GM21619 (cell line): ENCODE results near the gene PLA2G2F.

Experiments
- ATAC-seq: cut with Tn5 transposase; IDR thresholded peaks from one replicate; pipeline ENCODE4 v1.9.1; 2021; ENCODE audit not compliant: unreplicated experiment

PLA2G2F gene, protein sequence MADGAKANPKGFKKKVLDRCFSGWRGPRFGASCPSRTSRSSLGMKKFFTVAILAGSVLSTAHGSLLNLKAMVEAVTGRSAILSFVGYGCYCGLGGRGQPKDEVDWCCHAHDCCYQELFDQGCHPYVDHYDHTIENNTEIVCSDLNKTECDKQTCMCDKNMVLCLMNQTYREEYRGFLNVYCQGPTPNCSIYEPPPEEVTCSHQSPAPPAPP

DNA sequence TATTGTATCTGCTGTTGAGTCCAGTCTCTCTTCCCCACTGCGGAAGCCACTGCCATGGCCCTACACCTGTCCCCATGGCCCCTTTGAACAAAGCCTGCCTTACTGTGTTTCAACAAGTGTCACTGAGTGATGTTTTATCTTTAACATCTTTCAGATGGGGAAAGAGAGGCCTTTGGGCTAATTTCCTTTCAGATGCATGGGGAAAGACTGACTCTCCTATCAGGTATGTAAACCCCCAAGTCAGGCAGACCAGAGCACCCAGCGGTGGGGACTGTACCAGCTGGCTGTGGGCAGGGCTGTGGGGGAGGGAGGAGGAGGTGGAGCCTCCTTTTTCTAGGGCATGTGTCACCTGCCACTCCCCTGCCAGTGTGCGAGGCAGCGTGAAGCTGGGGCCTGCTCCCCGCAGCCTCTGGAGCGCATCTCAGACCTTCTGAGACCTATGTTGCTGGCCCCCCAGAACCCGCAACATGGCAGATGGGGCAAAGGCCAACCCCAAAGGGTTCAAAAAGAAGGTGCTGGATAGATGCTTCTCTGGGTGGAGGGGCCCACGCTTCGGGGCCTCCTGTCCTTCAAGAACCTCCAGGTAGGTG lies at the start of gene PLA2G2F:
TSS of gene PLA2G2F (plus strand) at position 363 of the 590 bp plus-strand sequence. CDS start at position 468, 105 bp downstream.
- ATAC-seq: no peak

DNA sequence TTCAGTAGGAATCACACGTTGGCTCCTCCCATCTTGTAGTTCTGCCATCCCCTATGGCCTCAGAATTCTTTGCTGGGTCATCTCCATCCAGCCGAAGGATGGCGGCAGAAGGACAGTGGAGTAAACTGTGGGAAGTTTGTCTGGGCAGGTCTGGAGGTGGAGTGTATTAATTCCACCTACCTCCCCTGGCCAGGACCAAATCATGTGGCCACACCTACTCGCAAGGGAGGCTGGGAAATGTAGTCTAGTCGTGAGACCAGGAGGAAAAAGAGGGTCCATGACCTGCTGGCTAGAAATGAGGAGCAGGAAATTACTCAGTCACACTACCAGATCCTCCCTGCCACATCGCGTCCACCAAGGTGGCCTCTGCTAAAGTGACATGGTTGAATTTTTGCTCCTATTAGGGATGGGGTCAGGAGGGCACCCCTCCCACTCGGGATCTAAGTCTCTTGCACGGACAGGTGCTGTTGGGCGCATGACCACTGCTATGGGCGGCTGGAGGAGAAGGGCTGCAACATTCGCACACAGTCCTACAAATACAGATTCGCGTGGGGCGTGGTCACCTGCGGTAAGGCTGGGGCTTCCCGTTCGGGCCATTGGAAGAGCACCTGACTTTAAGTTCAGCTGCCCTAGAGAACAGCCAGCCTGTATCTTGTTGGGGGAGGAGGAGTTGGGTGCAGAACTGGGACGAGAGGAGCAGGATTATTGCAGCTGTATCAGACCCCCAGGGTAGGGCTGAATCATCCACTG lies 49.6 kb upstream of the PLA2G2F start:
- no peak for ATAC-seq

DNA sequence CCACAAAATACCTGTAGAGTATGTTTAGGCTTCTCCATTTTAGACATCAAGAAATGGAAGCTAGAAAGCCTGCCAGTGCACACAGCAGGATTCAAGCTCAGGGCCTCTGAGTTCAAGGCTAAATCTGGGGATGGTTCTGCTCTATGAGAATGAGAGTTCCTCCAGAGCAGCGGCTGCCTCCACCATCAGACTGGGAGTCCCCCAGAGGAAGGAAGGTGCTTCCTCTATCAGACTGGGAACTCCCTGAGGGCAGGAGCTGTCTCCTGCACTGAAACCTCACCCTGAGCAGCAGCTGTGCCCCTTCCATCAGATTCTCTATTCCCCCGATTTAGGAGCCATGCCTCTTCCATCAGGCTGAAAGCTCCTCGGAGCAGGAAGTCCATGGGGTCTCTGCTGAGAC lies 49.0 kb upstream of the PLA2G2F start:
- ATAC-seq: no peak

DNA sequence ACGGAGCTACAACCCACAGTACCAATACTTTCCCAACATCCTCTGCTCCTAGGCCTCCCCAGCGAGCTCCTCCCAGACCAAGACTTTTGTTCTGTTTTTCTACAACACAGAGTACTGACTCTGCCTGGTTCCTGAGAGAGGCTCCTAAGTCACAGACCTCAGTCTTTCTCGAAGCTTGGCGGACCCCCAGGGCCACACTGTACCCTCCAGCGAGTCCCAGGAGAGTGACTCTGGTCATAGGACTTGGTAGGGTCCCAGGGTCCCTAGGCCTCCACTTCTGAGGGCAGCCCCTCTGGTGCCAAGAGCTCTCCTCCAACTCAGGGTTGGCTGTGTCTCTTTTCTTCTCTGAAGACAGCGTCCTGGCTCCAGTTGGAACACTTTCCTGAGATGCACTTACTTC lies 48.5 kb upstream of the PLA2G2F start:
- no peak for ATAC-seq

DNA sequence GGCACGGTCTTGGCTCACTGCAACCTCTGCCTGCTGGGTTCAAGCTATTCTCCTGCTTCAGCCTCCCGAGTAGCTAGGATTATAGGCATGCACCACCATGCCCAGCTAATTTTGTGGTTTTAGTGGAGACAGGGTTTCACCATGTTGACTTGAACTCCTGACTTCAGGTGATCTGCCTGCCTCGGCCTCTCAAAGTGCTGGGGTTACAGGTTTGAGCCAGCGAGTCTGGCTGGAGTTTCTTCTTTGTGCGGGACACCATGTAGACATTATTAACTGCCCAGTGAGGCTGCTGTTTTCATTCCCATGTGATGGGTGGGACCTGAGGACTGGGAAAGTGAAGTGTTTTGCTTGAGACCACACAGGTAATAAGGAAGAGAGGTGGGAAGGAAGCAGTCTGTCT lies 45.8 kb upstream of the PLA2G2F start:
- ATAC-seq: no peak

DNA sequence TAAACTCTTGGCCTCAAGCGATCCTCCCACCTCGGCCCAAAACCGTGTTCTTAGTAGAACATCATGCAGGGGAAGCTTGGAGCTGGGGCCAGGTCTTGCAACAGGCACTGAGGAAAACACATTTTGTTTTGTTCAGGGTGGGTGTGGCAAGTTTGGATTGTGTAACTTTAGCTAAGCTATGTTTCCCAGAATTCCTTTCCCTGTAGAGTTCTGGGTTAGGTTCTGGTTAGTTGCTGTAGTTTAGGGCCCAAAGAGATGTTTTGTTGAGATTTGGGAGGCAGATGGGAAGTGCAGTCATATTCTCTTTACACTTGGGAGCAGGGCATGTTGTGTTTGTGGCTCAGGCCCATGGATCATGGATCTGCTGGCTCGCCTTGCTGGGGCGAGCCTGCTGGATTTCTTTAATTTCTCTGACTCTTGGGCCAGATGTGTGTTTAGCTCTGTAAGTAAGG lies 45.2 kb upstream of the PLA2G2F start:
- no peak for ATAC-seq

DNA sequence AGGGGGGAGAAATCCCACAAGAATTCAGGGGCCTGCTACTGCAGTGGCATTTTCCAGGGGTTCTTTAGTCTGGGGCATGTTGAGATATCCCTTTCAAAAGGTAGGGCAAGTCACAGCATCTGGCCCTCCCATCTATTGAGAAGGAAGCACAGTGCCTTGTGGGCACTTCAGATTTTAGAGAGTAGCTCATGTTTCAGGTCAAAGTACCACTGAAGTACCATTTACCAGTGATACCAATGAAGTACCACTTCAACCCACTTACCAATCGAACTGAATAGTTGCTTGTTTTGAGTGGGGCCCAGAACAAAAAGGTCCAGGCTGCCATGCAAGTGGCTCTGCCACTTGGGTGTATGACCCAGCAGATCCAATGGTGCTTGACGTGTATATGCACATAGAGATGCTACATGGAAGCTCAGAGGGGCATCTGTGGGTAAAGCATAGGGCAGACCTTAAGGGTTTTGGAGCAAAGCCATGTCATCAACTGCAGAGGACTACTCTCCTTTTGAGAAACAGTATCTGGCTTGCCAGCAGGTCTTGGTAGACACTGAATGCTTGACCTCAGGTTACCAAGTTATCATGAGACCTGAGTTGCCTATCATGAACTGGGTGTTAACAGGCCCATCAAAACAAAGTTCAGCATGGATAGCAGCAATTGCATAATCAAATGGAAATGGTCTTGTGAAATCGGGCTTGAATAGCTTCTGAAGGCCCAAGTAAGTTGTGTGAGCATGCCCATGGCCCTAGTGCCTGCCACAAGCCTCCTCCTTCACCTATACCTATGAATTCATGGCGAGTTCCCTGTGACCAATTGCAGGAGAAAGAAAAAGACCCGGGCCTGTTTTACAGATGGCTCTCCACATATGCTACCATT lies 43.3 kb upstream of the PLA2G2F start:
- no peak for ATAC-seq

DNA sequence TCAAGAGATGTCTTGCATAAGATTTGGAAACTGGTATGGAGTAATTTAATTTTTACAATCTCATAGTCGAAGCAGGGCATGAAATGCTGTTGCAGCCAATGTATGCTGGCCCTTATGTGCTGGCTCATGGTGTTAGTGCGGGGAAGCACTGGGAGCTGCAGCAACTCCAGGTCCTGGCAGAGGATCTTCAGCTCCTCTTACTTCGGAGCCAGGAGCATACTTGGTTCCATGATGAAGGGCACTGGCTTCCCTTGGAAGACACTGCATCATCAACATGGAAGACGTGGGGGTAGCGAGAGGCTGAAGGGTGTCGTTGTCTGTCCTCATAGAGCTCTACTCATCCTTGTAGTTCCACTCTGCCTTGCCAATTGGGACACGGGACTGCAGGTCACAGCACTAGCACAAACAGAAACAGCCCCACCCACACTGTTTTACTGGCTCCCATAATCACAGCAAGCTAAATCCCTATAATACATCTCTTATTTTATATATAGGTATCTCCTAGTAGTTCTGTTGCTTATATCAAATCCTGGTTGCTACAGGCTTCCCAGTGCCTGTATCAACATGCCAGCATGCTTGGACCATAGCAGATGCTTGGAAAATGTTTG lies 42.2 kb upstream of the PLA2G2F start:
- ATAC-seq: no peak

DNA sequence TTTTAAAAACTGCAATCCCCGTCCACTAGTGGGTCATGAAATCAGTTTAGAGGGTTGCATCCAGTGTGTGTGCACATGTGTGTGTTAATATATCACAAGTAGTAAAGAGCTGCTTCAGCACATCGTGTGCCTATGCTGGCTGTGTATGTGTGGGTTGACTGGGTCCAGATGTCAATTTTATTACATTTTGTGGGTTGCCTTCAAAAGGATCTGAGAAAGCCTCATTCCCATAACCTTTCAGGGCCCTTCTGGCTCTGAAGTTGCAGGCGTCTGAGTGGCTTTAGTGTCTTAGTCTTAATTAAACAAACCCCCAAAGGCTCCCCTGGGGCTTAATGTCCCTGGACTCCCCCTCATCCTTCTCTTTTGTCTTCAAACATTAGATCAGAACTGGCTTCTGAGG lies 39.6 kb upstream of the PLA2G2F start:
- ATAC-seq: no peak

DNA sequence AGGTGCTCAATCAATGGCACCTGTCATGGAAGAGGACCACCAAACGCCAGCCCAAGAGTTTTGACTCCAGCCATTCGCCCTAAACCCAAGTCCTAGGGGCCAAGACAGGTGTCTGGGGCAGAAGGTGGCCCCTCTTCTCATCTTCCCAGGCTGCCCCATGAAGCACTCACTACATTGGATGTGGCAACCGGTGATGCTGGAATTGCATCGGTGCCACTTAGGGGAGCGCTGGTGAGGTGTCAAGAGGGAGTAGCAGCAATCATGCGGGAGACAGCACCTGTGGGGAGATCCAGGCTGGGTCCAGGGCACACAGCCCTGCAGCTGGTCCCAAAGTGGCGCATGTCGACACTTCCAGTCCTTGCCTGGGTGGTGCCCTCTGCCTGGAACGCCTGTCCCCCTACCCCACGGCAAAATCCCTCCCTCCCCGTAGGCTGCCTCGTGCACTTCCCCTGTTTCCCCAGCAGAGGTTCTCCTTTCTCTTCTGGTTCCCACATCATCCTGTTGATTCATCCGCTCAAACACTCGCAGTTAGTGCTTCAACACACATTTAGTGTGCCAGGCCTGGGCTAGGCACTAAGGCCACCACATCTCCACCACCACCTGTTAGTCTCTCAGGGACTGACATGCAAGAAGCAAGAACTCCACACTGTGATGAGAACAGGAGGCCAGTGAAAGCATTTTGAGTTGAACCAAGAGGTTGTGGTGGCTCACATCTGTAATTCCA lies 38.3 kb upstream of the PLA2G2F start:
- ATAC-seq: no peak

DNA sequence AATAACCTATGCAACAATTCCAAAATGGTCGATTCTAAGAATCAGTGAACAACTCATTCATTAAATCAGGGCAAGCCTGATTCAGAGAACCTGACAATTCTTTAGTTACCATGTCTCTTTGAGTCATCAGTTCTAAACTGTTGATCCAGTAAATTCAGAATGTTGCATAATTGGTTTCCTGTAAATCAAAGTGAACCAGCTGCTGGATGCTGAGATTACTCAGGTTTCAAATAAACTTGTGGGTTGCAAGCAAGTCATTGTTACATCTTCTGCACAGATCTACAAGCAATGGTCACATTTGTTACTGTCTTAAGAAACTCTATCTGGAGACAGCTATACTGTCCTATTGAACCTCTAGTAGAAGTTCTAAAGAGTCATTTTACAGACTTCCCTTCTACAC lies 36.2 kb upstream of the PLA2G2F start:
- ATAC-seq: no peak

DNA sequence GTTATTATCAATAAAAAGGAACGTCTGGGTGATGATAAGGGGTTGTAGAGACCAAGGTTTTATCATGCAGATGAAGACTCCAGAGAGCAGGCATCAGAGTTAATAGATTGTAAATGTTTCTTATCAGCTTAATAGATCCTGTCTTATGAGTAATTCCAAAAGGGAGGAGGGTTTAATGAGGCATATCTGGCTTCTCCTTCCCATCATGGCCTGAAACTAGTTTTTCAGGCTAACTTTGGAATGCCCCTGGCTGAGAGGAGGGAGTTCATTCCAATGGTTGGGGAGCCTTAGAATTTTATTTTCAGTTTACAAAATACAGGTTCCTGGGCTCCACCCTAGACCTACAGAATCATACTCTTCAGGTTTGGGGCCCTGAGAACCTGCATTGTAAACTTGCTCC lies 33.3 kb upstream of the PLA2G2F start:
- ATAC-seq: no peak

DNA sequence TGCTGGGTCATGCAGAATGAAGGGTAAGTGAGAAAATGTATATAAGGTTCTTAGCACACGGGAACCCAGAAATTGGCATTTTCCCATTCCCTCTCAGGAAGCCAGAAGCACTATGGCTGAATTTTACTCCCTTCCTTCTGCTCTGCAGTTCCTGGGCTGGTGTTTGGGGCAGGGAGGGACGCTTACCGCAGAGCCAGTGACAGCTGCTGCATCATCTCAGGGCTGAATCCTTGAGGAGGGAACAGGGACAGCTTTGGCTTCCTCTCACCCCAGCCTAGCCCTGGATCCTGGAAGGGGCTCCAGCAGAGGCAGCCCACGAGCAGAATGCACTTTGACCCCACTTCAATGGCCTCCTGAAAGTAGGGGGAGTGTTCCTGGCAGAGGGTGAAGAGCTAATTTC lies 31.8 kb upstream of the PLA2G2F start:
- ATAC-seq: no peak

DNA sequence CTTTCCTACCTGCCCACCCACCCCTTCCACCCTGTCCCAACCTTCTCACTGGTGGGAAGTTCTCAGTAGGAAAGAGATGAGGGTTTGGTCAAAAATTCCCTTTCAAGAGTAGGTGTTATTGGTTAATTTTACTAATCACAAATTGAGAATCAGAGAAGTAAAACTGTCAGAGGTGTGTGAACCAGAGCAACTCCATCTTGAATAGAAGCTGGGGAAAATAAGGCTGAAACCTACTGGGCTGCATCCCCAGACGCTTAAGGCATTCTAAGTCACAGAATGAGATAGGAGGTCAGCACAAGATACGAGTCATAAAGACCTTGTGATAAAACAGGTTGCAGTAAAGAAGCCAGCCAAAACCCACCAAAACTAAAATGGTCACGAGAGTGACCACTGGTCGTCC lies 31.3 kb upstream of the PLA2G2F start:
- ATAC-seq: no peak

DNA sequence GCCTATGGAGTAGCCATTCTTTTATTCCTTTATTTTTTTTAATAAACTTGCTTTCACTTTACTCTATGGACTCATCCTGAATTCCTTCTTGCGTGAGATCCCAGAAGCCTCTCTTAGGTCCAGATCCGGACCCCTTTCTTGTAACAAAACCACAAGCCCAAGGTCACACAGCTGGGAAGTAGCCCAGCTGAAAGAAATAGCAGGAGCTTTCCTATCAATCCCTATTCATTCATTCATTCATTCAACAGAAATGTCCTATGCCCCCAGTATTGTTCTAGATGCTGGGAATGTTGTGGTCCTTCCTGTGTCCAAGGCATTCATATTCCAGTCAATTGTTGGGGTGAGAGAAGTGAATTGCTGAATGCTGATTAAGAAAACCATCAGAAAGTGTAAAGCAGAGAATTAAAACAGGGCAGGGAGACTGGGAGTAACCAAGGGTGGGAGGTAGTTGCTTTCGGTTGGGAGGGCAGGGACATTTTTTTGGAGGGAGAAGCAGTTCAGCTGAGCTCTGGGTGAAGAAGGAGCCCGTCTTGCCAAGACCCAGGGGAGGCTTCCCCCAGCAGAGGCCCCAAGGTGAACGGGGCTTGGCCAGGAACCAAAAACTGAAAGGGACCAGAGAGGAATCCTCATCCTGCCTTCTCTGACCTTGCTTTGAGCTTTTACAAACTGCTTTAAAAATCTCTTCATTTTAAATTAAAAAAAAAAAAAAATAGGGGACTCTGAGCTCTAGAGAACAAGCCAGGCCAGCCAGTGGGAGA lies 30.6 kb upstream of the PLA2G2F start:
- no peak for ATAC-seq

DNA sequence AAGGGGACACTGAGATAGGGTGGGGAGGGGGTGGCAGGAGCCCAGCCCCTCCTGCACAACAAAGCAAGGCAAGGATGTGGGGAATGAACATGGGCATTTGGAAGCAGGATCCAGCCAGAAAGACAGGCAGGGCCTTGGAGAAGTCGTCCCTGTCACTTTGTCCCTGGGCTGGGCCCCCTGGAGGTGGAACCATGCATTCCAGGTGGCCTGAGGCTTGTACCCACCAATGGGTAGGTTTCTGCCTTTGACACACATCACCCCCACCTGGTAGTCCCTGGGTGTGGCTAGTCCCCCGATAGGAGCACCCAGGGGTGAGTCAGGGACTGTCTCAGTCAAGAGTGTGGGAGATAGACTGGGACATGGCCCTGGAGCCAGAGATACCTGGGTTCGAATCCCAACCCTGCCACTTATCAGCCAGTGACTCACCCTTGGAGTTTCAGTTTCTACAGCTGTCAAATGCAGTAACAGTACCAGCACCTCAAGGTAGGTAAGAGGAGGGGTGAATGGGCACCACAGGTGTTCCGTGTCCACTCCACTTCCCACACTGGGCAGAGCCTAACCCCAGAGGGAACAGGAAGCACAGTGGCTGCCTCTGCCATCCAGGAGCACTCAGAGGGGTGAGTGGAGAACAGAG lies 29.8 kb upstream of the PLA2G2F start:
- no peak for ATAC-seq

DNA sequence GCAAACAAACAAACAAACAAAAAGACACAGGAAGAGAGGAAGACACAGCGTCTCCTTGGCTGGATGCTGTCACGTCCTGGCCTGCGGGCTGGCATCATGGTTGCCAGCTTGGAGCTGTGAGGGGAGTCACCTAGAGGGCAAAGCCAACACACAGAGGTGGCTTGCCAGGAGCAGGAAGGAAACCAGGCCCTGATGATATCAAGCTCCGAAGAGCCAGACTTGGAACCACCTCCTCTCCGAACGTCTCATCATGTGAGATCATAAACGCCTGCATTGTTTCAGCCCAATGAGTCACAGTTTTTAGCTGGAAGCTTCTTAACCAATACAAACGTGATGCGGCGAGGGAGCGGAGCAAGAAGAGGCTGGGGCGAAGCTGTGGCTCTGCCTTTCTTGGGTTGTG lies 28.4 kb upstream of the PLA2G2F start:
- no peak for ATAC-seq

DNA sequence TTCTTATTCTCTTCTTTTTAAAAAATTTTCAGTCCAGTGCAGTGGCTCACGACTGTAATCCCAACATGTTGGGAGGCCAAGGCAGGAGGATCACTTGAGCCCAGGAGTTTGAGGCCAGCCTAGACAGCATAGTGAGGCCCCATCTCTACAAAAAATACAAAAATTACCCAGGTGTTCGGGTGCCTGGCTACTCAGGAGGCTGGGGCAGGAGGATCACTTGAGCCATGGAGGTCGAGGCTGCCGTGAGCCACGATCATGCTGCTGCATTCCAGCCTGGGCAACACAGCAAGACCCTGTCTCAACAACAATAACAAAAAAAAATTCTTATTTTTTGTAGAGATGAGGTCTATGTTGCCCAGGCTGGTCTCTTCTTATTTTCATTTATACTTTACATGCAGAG lies 27.7 kb upstream of the PLA2G2F start:
- ATAC-seq: no peak
